ENCODE results near the gene ATG3.
"Not testable (repeated sequence)": the region's sequence is repeated elsewhere in the genome, so short reads cannot be mapped to it uniquely, and the experiment has no call there.

DNA sequence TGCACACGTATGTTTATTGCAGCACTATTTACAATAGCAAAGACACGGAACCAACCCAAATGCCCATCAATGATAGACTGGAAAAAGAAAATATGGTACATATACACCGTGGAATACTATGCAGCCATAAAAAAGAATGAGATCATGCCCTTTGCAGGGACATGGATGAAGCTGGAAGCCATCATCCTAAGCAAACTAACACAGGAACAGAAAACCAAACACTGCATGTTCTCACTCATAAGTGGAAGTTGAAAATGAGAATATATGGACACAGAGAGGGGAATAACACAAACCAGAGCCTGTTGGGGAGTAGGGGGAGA is 67.4 kb downstream of the ATG3 start:
- TF ChIP-seq, protein P1, sequence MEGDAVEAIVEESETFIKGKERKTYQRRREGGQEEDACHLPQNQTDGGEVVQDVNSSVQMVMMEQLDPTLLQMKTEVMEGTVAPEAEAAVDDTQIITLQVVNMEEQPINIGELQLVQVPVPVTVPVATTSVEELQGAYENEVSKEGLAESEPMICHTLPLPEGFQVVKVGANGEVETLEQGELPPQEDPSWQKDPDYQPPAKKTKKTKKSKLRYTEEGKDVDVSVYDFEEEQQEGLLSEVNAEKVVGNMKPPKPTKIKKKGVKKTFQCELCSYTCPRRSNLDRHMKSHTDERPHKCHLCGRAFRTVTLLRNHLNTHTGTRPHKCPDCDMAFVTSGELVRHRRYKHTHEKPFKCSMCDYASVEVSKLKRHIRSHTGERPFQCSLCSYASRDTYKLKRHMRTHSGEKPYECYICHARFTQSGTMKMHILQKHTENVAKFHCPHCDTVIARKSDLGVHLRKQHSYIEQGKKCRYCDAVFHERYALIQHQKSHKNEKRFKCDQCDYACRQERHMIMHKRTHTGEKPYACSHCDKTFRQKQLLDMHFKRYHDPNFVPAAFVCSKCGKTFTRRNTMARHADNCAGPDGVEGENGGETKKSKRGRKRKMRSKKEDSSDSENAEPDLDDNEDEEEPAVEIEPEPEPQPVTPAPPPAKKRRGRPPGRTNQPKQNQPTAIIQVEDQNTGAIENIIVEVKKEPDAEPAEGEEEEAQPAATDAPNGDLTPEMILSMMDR (IDR thresholded peaks at IDR 0.05): not testable (repeated sequence)
- not testable (repeated sequence) for TF ChIP-seq POLR2A (IDR thresholded peaks at IDR 0.05)
